GM10248 (cell line): ENCODE data around the gene RPS15.

Experiments used
- CTCF ChIA-PET: fragments of 300-600 bp; sonication (Branson Sonifier 250); formaldehyde crosslinking; extraction: SDS; loops from one replicate; lab custom pipeline; 2021; ENCODE audit warnings: antibody characterized with exemption; lab: Yijun Ruan, JAX
- POLR2A ChIA-PET: fragments of 350-650 bp; sonication (Branson Sonifier 250); formaldehyde crosslinking; extraction: SDS; loops from one replicate; lab custom pipeline; 2020; ENCODE audit warnings: antibody characterized with exemption; lab: Yijun Ruan, JAX
- DNase-seq: peaks from one replicate; pipeline ENCODE4 v3.0.0; 2012; ENCODE audit errors: extremely low spot score
- TF ChIP-seq, protein P1 (sequence below): IDR thresholded peaks from 2 replicates; pipeline ENCODE4 v1.5.1; 2012; ENCODE audit warnings: mild to moderate bottlenecking, low read depth; ENCODE audit errors: extremely low read depth, missing control alignments, control extremely low read depth

RPS15 gene

DNA sequence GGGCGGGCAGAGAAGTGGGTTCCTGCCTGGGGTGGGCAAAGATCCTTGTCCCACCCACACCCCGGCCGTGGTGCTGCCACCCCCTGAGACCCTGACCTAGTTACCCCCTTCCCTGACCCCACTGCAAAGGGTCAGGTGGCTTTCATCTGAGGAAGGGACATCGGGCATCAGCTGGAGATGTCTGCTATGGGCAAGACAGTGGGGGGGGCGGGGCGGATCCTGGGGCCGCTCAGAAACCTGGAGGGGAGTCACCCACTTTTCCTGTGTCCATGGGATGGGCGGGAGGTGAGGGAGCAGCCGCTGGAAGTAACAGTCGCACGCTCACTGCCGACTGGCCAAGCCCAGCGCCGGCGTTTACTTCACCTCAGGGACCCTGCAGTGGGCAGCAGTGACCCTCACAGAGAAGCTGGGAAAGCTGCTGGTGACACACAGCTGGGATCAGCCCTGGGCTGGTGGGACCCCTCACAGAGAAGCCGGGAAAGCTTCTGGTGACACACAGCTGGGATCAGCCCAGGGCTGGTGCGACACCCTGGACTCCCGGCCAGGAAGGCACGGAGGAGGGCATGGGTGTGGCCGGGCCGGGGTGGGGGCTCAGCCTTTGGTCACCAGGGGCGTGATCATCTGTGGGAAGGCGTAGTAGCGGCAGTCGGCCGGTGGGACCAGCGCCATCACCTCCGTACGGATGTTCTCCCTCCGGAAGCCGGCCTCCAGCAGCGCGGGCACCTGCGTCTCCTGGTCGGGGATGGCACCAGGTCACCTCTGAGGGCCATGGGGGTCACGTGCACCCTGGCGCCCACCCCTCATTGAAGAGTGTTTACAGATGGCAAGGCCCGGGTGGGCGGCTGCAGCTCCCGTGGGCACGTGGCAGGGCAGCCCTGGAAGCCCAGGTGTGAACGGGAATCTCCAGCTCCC is 41.2 kb upstream of the RPS15 start:
- ChIA-PET CTCF (no interaction called here), POLR2A (interaction anchor here (1.4 kb wide), 1 partner anchor 128 kb away, joined by 4 read pairs; the partner anchor contains the start of gene CIRBP)
- DNase-seq, result no peak
- TF ChIP-seq, protein P1, sequence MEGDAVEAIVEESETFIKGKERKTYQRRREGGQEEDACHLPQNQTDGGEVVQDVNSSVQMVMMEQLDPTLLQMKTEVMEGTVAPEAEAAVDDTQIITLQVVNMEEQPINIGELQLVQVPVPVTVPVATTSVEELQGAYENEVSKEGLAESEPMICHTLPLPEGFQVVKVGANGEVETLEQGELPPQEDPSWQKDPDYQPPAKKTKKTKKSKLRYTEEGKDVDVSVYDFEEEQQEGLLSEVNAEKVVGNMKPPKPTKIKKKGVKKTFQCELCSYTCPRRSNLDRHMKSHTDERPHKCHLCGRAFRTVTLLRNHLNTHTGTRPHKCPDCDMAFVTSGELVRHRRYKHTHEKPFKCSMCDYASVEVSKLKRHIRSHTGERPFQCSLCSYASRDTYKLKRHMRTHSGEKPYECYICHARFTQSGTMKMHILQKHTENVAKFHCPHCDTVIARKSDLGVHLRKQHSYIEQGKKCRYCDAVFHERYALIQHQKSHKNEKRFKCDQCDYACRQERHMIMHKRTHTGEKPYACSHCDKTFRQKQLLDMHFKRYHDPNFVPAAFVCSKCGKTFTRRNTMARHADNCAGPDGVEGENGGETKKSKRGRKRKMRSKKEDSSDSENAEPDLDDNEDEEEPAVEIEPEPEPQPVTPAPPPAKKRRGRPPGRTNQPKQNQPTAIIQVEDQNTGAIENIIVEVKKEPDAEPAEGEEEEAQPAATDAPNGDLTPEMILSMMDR, result no peak

DNA sequence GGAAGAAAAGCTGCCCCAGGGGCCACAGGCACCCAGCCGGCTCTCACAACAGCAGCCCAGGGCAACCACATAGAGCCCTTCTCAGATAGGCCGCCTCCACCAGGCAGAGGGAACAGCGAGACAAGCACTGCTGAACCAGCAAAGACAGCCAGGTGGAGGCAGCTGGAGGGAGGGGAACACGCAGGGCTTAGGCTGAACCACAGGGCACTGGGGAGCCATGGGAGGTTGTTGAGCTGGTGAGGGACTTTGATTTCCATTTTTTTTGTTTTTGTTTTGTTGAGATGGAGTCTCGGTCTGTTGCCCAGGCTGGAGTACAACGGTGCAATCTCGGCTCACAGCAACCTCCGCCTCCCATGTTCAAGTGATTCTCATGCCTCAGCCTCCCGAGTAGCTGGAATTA is 40.4 kb upstream of the RPS15 start:
- ChIA-PET CTCF (no interaction called here), POLR2A (no interaction called here)

DNA sequence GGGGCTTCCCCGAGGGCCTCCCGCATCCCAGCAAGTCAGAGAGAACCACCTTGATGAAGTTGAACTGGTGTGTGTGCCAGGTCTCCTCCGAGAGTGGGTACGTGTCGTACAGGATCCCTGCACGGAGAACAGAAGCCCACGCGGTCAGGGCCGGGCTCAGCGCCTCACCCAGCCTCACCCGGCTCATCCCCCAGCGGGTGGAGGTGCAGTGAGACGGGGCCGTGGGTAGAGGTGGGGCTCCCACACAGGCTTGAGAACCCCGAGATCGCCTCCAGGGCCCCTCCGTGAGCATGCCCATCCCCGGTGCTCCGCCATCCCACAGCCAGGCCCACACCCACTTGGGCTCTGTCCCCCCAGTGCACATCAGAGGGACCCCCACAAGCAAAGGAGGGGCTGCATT is 39.1 kb upstream of the RPS15 start:
- CTCF ChIA-PET, result no interaction called here
- TF ChIP-seq, protein P1, result no peak
- POLR2A ChIA-PET, result no interaction called here
- no peak for DNase-seq

More for the DNA sequence above, 40.4 kb upstream of the RPS15 start:
- TF ChIP-seq, protein P1, result no peak
- DNase-seq, result no peak

DNA sequence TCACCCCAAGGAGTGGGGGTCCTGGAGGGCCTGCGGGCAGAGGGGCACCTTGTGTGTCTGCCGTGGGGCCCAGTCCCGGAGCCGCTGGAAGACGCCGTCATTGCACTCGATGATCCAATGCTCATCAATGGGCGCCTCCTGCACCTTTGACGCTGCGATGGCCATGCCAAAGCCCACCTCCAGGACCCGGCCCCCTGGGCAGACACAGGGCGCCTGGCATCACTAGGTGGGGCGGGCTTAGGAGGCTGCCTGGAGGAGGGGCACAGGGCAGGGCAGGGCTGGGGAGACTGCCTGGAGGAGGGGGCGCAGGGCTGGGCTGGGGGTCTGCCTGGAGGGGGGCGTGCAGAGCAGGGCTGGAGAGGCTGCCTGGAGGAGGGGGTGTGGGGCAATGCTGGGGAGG is 38.5 kb upstream of the RPS15 start:
- no peak for DNase-seq
- ChIA-PET CTCF (no interaction called here), POLR2A (no interaction called here)
- TF ChIP-seq, protein P1, result no peak

DNA sequence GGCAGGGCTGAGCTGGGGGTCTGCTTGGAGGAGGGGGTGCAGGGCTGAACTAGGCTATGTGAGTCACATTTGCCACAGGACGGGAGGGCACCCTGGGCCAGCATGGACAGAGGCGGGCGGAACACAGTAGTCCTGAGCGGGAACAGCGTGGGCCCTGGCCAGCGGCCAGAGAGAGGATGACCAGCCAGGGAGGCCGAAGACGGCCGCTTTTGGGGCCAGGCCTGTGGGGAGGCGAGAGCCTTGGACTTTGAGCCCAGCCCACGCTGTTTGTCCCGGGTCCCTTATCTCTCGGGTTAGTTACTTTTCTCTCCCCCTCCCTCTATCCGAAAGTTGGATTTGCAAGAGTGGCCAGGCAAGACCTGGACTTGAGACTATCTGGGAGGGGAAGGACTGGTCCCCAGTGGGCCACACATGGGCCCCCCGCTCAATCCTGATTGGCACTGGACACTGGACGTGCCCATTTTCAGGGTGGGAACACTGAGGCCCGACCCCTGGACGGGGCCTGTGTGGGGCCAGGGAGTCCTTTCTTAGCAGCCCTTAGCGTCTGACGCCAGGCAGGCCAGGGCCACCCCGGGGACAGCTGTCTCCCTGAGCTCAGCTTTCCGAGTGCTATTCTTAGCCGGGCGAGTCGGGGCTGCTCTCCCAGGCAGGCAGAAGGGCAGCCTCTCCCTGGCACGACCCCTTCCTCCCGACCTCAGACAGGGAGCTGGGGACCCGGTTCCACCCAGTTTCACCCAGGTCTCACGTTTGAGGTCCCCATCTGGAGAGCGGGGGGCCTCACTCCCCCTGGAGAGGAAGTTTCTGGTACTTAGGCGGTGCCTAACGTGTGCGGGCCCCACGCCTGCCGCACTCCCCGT is 37.7 kb upstream of the RPS15 start:
- TF ChIP-seq, protein P1, result no peak
- POLR2A ChIA-PET, result no interaction called here
- peak; percentile 49 for DNase-seq
- CTCF ChIA-PET, result interaction anchor here (0.7 kb wide), 1 partner anchor 122 kb away, joined by 3 read pairs; no protein-coding TSS in a partner anchor
